Smooth muscle cell (in vitro differentiated cells): Measurements from ENCODE around the gene NACAD. TPM values are rescaled to one million over a fixed set of nuclear protein-coding genes. Genes with fewer than 3 reads are reported as not detected.

Experiments
- DNase-seq: peaks from one replicate; lab custom pipeline; 2025; ENCODE audit not compliant: unreplicated experiment; lab: John Stamatoyannopoulos, UW
- H2AFZ ChIP-seq: fragments of 200-600 bp; sonication (generic); 2 replicates; pipeline ENCODE4 v1.6.0; 2016; ENCODE audit warnings: antibody characterized with exemption, low read depth, mild to moderate bottlenecking
- H3F3A ChIP-seq: fragments of 200-600 bp; sonication (generic); 2 replicates; pipeline ENCODE4 v1.6.0; 2017; ENCODE audit warnings: antibody characterized with exemption, low read depth
- H3K27ac ChIP-seq: fragments of 200-600 bp; sonication (generic); 2 replicates; pipeline ENCODE4 v1.5.1; 2016; ENCODE audit warnings: low read depth, mild to moderate bottlenecking
- H3K27me3 ChIP-seq: fragments of 200-600 bp; sonication (generic); 2 replicates; pipeline ENCODE4 v1.6.1; 2016; ENCODE audit warnings: low read depth, mild to moderate bottlenecking
- H3K36me3 ChIP-seq: fragments of 200-600 bp; sonication (generic); 2 replicates; pipeline ENCODE4 v1.5.1; 2016; ENCODE audit warnings: low read depth
- H3K4me1 ChIP-seq: fragments of 200-600 bp; sonication (generic); 2 replicates; pipeline ENCODE4 v1.5.1; 2016; ENCODE audit warnings: low read depth
- H3K4me2 ChIP-seq: fragments of 200-600 bp; sonication (generic); 2 replicates; pipeline ENCODE4 v1.6.0; 2016; ENCODE audit warnings: mild to moderate bottlenecking
- H3K4me3 ChIP-seq: fragments of 200-600 bp; sonication (generic); 2 replicates; pipeline ENCODE4 v1.5.1; 2016; ENCODE audit warnings: mild to moderate bottlenecking
- H3K79me2 ChIP-seq: fragments of 200-600 bp; sonication (generic); 2 replicates; pipeline ENCODE4 v1.6.0; 2016; ENCODE audit warnings: low read depth, mild to moderate bottlenecking
- H3K9ac ChIP-seq: fragments of 200-600 bp; sonication (generic); 2 replicates; pipeline ENCODE4 v1.6.0; 2016; ENCODE audit warnings: low read depth
- H3K9me3 ChIP-seq: fragments of 200-600 bp; sonication (generic); replicated peaks from 2 replicates; pipeline ENCODE4 v1.5.1; 2016; ENCODE audit warnings: low read depth
- H4K20me1 ChIP-seq: fragments of 200-600 bp; sonication (generic); 2 replicates; pipeline ENCODE4 v1.6.0; 2016; ENCODE audit warnings: low read depth
- WGBS: methylation state at CpG from one replicate; pipeline ENCODE4 v1.1.7; 2016; ENCODE audit warnings: low lambda C conversion rate; 5-methylcytosine and 5-hydroxymethylcytosine counted together
- polyA plus RNA-seq: library from polyadenylated mRNA; unstranded; fragments of >200 nt; fragmentation: Nextera tagmentation; extraction: Ambion mirVana; gene quantifications from 2 replicates; pipeline ENCODE4 v1.2.1, GENCODE V29; 2016
- total RNA-seq: library from RNA; depleted of rRNA; stranded (reverse); fragments of >200 nt; gene quantifications from 2 replicates; pipeline ENCODE4 v1.2.3, GENCODE V29; 2014
- TF ChIP-seq, protein P1 (sequence below): fragments of 200-600 bp; sonication (generic); IDR thresholded peaks from 2 replicates; pipeline ENCODE4 v1.5.1; 2017; ENCODE audit warnings: borderline replicate concordance, mild to moderate bottlenecking, antibody characterized with exemption; ENCODE audit not compliant: insufficient read depth, poor library complexity, severe bottlenecking

NACAD gene
- total and polyA plus RNA-seq, 2 experiments from 2014 or later = 5.3 to 12.5 TPM

DNA sequence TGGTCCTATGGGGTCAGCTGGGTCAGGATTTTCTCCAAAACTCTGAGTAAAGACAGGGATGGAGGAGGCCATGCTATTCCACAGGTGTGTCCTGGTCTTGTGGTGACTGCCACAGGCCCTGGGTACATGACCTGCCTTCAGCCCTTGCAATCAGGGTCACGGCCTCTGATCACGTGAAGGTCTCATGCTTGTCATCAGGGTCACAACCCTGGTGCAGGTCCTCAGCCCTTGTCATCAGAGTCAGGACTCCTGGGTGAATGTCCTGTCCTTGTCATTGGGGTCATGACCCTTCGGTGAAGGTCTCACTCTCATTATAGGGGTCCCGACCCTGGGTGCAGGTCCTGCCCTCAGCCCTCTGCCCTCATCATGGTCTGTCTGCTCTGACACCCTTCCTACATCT lies 44.6 kb upstream of the NACAD start:
- DNase-seq = no peak
- TF ChIP-seq, protein P1, sequence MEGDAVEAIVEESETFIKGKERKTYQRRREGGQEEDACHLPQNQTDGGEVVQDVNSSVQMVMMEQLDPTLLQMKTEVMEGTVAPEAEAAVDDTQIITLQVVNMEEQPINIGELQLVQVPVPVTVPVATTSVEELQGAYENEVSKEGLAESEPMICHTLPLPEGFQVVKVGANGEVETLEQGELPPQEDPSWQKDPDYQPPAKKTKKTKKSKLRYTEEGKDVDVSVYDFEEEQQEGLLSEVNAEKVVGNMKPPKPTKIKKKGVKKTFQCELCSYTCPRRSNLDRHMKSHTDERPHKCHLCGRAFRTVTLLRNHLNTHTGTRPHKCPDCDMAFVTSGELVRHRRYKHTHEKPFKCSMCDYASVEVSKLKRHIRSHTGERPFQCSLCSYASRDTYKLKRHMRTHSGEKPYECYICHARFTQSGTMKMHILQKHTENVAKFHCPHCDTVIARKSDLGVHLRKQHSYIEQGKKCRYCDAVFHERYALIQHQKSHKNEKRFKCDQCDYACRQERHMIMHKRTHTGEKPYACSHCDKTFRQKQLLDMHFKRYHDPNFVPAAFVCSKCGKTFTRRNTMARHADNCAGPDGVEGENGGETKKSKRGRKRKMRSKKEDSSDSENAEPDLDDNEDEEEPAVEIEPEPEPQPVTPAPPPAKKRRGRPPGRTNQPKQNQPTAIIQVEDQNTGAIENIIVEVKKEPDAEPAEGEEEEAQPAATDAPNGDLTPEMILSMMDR = no peak
- Histone ChIP-seq H3K9me3 (no peaks in the 10 kb centered on the region), H3K27ac (no peak overlapping the region), H3K9ac (no peak overlapping the region), H3K27me3 (no peaks in the 10 kb centered on the region), H3K4me3 (no peak overlapping the region), H3K4me2 (no peak overlapping the region), H3F3A (no peaks in the 10 kb centered on the region), H2AFZ (no peak overlapping the region), H3K36me3 (no peaks in the 10 kb centered on the region), H3K4me1 (no peaks in the 10 kb centered on the region), H3K79me2 (no peaks in the 10 kb centered on the region), H4K20me1 (no peaks in the 10 kb centered on the region)
- WGBS = 88% methylated on average over 4 of the region's 4 CpGs

- no peaks in the 10 kb centered on the region for H3K27me3 ChIP-seq
- H3K9me3 ChIP-seq = no peaks in the 10 kb centered on the region
- TF ChIP-seq, protein P1 = no peak
- H2AFZ ChIP-seq = no peak overlapping the region
- no peak overlapping the region for H3K4me3 ChIP-seq
- DNase-seq = no peak
- H3K9ac ChIP-seq = no peak overlapping the region
- no peaks in the 10 kb centered on the region for H3K4me1 ChIP-seq
- WGBS = 84% methylated on average over 8 of the region's 8 CpGs
- no peaks in the 10 kb centered on the region for H4K20me1 ChIP-seq
- no peaks in the 10 kb centered on the region for H3F3A ChIP-seq
- no peaks in the 10 kb centered on the region for H3K79me2 ChIP-seq
- H3K4me2 ChIP-seq = no peak overlapping the region
- no peaks in the 10 kb centered on the region for H3K36me3 ChIP-seq
- no peak overlapping the region for H3K27ac ChIP-seq
Observed at GRCh38 chr7:45132708-45133320, 44.0 kb upstream of the NACAD start.

- DNase-seq = no peak
- no peak overlapping the region for H3K4me2 ChIP-seq
- 94% methylated on average over 4 of the region's 4 CpGs for WGBS
Observed at GRCh38 chr7:45131891-45132290, 43.1 kb upstream of the NACAD start.

More at GRCh38 chr7:45131891-45132290, 43.1 kb upstream of the NACAD start:
- H3K79me2 ChIP-seq = no peaks in the 10 kb centered on the region
- no peak overlapping the region for H2AFZ ChIP-seq
- no peaks in the 10 kb centered on the region for H4K20me1 ChIP-seq
- no peak overlapping the region for H3K4me3 ChIP-seq
- H3F3A ChIP-seq = no peaks in the 10 kb centered on the region
- no peaks in the 10 kb centered on the region for H3K9me3 ChIP-seq
- no peaks in the 10 kb centered on the region for H3K36me3 ChIP-seq
- H3K27ac ChIP-seq = no peak overlapping the region
- no peak overlapping the region for H3K9ac ChIP-seq
- H3K4me1 ChIP-seq = no peaks in the 10 kb centered on the region
- TF ChIP-seq, protein P1 = no peak
- H3K27me3 ChIP-seq = no peaks in the 10 kb centered on the region
